ENCODE data around the gene ATP6V1B1. TPM values are rescaled to one million over a fixed set of nuclear protein-coding genes. Genes with fewer than 3 reads are reported as not detected.

ATP6V1B1 gene
- total and polyA plus RNA-seq, 10 of the 15 experiments (the other 5 are each of a cell fraction or from before 2014, with no cell fraction given): not detected

GRCh38 chr2:70979626-70980025, 43.9 kb downstream of the ATP6V1B1 start (continued):
- no peak for TF ChIP-seq SPI1 (IDR thresholded peaks at IDR 0.05; ENCODE audit: borderline replicate concordance, insufficient read depth, low read depth, low read length)
- TF ChIP-seq ZNF622 (IDR thresholded peaks at IDR 0.05): no peak
- TF ChIP-seq ZBED1 (IDR thresholded peaks at IDR 0.05; ENCODE audit: borderline replicate concordance): no peak

- POLR2A ChIA-PET: no interaction called here
- CTCF ChIA-PET: no interaction called here
- Histone ChIP-seq H2AFZ (ENCODE audit: control insufficient read depth, low read depth, low read length) (no peak overlapping the region), H3K36me3 (ENCODE audit: control insufficient read depth in 2 of 2, insufficient read depth in 2 of 2, low read length in 1 of 2) (peaks cover 1 to 12% of the 10 kb centered on the region in 2 experiments; a peak in 3 of 4 replicates), H3K4me1 (ENCODE audit: control insufficient read depth, insufficient read depth, low read length) (peaks cover 7% of the 10 kb centered on the region), H4K20me1 (ENCODE audit: control insufficient read depth, insufficient read depth) (no peaks in the 10 kb centered on the region), H3K4me3 (no peak overlapping the region), H3K79me2 (ENCODE audit: control insufficient read depth, insufficient read depth, low read length) (no peaks in the 10 kb centered on the region), H3K27me3 (replicated peaks in 1 of 2; ENCODE audit: control insufficient read depth in 2 of 2, insufficient read depth in 2 of 2, low read length in 1 of 2) (no peaks in the 10 kb centered on the region), H3K4me2 (ENCODE audit: control insufficient read depth, insufficient read depth) (no peak overlapping the region), H3K9ac (ENCODE audit: control insufficient read depth, insufficient read depth, low read length) (no peak overlapping the region), H3K27ac (ENCODE audit: control insufficient read depth, insufficient read depth) (no peak overlapping the region), H3K9me3 (replicated peaks; ENCODE audit: control insufficient read depth, insufficient read depth, low read length) (no peaks in the 10 kb centered on the region)
- BruUV-seq (replicated peaks): no TSS peak
- DNase-seq (ENCODE audit: low read depth, low spot score) (no peak), FAIRE-seq (no peak), ATAC-seq (no peak)
- SMC1A ChIA-PET (ENCODE audit: uncharacterized antibody, unreplicated experiment): no interaction called here
- 55% methylated on average over 2 of the region's 2 CpGs for WGBS (ENCODE audit: insufficient coverage, insufficient replicate concordance, low lambda C conversion rate, missing lambda C conversion rate)
- intact Hi-C loops (cut with micrococcal nuclease; ENCODE audit: unreplicated experiment): no loop called here
- in situ Hi-C loops (cut with MboI): no loop called here
- TF ChIP-seq SP1 (IDR thresholded peaks at IDR 0.05; ENCODE audit: low read depth, low read length): no peak
- TF ChIP-seq ELK1 (IDR thresholded peaks at IDR 0.05; ENCODE audit: low read depth, low read length): no peak
- TF ChIP-seq TCF12 (IDR thresholded peaks at IDR 0.05; ENCODE audit: low read depth, low read length): no peak
- TF ChIP-seq ZBTB4 (CRISPR knock-in tag; IDR thresholded peaks at IDR 0.05): no peak
- TF ChIP-seq ZSCAN29 (IDR thresholded peaks at IDR 0.05): no peak
- RAD21 ChIA-PET (ENCODE audit: unreplicated experiment): no interaction called here
Measured at GRCh38 chr2:70981421-70981820, 45.7 kb downstream of the ATP6V1B1 start.

Data from GM12878 (cell line).